Measurements from ENCODE around the gene HSPA12B. TPM values are rescaled to one million over a fixed set of nuclear protein-coding genes. Genes with fewer than 3 reads are reported as not detected.

Gene HSPA12B
- total and polyA plus RNA-seq, 9 of the 15 experiments (the other 6 are each of a cell fraction or from before 2014, with no cell fraction given): 0.03 to 0.07 TPM; not detected in 7

DNA sequence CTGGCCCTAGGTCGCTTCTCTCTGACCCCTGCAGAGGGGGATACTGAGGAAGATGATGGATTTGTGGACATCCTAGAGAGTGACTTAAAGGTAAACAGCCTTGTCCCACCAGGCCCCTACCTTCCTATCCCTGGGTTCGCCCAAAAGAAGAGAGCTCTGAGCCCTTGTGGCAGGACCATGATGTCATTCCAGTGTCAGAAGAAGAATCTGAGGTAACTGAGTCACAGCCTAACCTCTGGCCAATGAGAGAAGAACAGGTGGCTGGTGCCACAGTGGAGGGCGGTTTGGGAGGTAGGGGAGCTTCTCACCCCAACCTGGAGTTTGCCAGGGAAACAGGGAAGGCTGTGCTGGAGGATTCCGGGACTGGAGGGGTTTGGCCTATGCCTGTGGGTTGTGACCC lies 68.8 kb downstream of the HSPA12B start (continued):
- TF ChIP-seq, protein P1, sequence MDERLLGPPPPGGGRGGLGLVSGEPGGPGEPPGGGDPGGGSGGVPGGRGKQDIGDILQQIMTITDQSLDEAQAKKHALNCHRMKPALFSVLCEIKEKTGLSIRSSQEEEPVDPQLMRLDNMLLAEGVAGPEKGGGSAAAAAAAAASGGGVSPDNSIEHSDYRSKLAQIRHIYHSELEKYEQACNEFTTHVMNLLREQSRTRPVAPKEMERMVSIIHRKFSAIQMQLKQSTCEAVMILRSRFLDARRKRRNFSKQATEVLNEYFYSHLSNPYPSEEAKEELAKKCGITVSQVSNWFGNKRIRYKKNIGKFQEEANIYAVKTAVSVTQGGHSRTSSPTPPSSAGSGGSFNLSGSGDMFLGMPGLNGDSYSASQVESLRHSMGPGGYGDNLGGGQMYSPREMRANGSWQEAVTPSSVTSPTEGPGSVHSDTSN (CRISPR knock-in tag; IDR thresholded peaks at IDR 0.05; ENCODE audit: low read depth): no peak
- TF ChIP-seq, protein P1 (tag; conservative IDR thresholded peaks at IDR 0.05; ENCODE audit: low read depth): no peak

DNA sequence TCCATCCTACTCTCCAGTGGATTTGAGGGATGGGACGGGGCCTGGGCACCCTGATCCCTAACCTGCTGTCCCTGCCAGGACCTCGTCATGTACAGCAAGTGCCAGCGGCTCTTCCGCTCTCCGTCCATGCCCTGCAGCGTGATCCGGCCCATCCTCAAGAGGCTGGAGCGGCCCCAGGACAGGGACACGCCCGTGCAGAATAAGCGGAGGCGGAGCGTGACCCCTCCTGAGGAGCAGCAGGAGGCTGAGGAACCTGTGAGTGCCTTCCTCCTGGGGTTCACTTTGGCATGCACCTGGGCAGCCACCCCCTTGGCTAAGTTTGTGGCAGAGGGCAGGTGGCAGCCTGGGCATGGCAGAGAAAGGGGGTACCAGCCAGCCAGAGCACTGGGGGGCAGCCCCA lies 69.4 kb downstream of the HSPA12B start:
- H3K9me3 ChIP-seq (replicated peaks; ENCODE audit: control insufficient read depth, insufficient read depth, low read depth, low read length): no peaks in the 10 kb centered on the region
- H3K27ac ChIP-seq (ENCODE audit: extremely low read depth, low read depth, low read length): no peak overlapping the region
- WGBS (ENCODE audit: insufficient coverage, low coverage, missing lambda C conversion rate): 91% methylated on average over 6 of the region's 13 CpGs
- in situ Hi-C loops (cut with MboI): no loop called here
- H3K79me2 ChIP-seq (ENCODE audit: control insufficient read depth, insufficient read depth, low read length): peaks cover 7% of the 10 kb centered on the region; the same call in 2 of the 3 replicates
- H3K4me1 ChIP-seq (replicated peaks in 1 of 2; ENCODE audit: control insufficient read depth in 2 of 2, insufficient read depth in 2 of 2, low read length in 2 of 2): peaks cover 20 to 39% of the 10 kb centered on the region in 2 experiments; a peak in 4 of 5 replicates
- no peak for ATAC-seq
- peak overlapping the region in 1 of 2 experiments; percentile 45; a peak in 1 of 4 replicates for H3K9ac ChIP-seq (ENCODE audit: insufficient read depth in 1 of 2, low read depth in 2 of 2, low read length in 2 of 2)
- H3K36me3 ChIP-seq (ENCODE audit: control insufficient read depth, insufficient read depth, low read length): peaks cover 70% of the 10 kb centered on the region; the same call in 2 of the 3 replicates
- DNase-seq (ENCODE audit: extremely low read depth in 1 of 4, low spot score in 3 of 4): no peak
- ChIA-PET POLR2A (no interaction called here), CTCF (ENCODE audit: low intra/inter-chr PET ratio) (no interaction called here)
- H3K27me3 ChIP-seq (ENCODE audit: control insufficient read depth in 2 of 2, insufficient read depth in 2 of 2, low read length in 2 of 2): no peaks in the 10 kb centered on the region
- no peak for FAIRE-seq
- H3K4me3 ChIP-seq: no peak overlapping the region
- TF ChIP-seq RBFOX2 (IDR thresholded peaks at IDR 0.05; ENCODE audit: low read depth, low read length): 0 out of 2 replicates have a peak, but pooled peaks have one; percentile 31
- TF ChIP-seq ZNF584 (CRISPR knock-in tag; IDR thresholded peaks at IDR 0.05; ENCODE audit: low read depth): no peak
- no peak overlapping the region for H3K4me2 ChIP-seq (ENCODE audit: insufficient read depth, low read length)
- intact Hi-C loops (cut with micrococcal nuclease): no loop called here
- no peak overlapping the region for H2AFZ ChIP-seq (ENCODE audit: low read depth, low read length)
- no peaks in the 10 kb centered on the region for H4K20me1 ChIP-seq (replicated peaks; ENCODE audit: control insufficient read depth, insufficient read depth, low read length)
- H3K9me1 ChIP-seq (ENCODE audit: control insufficient read depth, insufficient read depth, low read length): no peaks in the 10 kb centered on the region
- BruUV-seq (replicated peaks): no TSS peak

Other genes starting within 250 kb of the HSPA12B start
Only the 7 nearest of the 10 such genes appear.
- not detected in 2 replicates for gene GFRA4, start 69.3 kb upstream of the HSPA12B start, total RNA-seq (2014; rRNA removed)
- gene GFRA4, start 69.3 kb upstream of the HSPA12B start, total RNA-seq (2014; rRNA removed; fragmentation: Illumina TruSeq; extraction: Trizol): not detected in 2 replicates
- gene GFRA4, start 69.3 kb upstream of the HSPA12B start, total RNA-seq (2015; rRNA removed; fragmentation: Illumina TruSeq; extraction: Trizol): not detected in 2 replicates
- not detected in 2 replicates for gene GFRA4, start 69.3 kb upstream of the HSPA12B start, total RNA-seq (2021)
- not detected in 2 replicates for gene GFRA4, start 69.3 kb upstream of the HSPA12B start, polyA plus RNA-seq (2011; rRNA removed)
- not detected in 2 replicates for gene GFRA4, start 69.3 kb upstream of the HSPA12B start, polyA plus RNA-seq (2014; fragmentation: Illumina TruSeq; extraction: Trizol)
- gene GFRA4, start 69.3 kb upstream of the HSPA12B start, polyA plus RNA-seq (2014; fragmentation: Nextera tagmentation; extraction: Ambion mirVana): not detected
- not detected in 2 replicates for gene GFRA4, start 69.3 kb upstream of the HSPA12B start, polyA plus RNA-seq (2014; rRNA removed)
- not detected in 2 replicates for gene ADAM33, start 50.7 kb upstream of the HSPA12B start, total RNA-seq (2014; rRNA removed)
- gene ADAM33, start 50.7 kb upstream of the HSPA12B start, total RNA-seq (2014; rRNA removed; fragmentation: Illumina TruSeq; extraction: Trizol): not detected in 2 replicates
- not detected in 2 replicates for gene ADAM33, start 50.7 kb upstream of the HSPA12B start, total RNA-seq (2015; rRNA removed; fragmentation: Illumina TruSeq; extraction: Trizol)
- gene ADAM33, start 50.7 kb upstream of the HSPA12B start, total RNA-seq (2021): not detected in 2 replicates
- not detected in 2 replicates for gene ADAM33, start 50.7 kb upstream of the HSPA12B start, polyA plus RNA-seq (2011; rRNA removed)
- gene ADAM33, start 50.7 kb upstream of the HSPA12B start, polyA plus RNA-seq (2014; fragmentation: Illumina TruSeq; extraction: Trizol): not detected in 2 replicates
- not detected for gene ADAM33, start 50.7 kb upstream of the HSPA12B start, polyA plus RNA-seq (2014; fragmentation: Nextera tagmentation; extraction: Ambion mirVana)
- not detected in 2 replicates for gene ADAM33, start 50.7 kb upstream of the HSPA12B start, polyA plus RNA-seq (2014; rRNA removed)
- 0.05 TPM in 1 of 2 replicates, not detected in the other for gene SIGLEC1, start 20.1 kb upstream of the HSPA12B start, total RNA-seq (2014; rRNA removed)
- gene SIGLEC1, start 20.1 kb upstream of the HSPA12B start, total RNA-seq (2014; rRNA removed; fragmentation: Illumina TruSeq; extraction: Trizol): not detected in 2 replicates
- not detected in 2 replicates for gene SIGLEC1, start 20.1 kb upstream of the HSPA12B start, total RNA-seq (2015; rRNA removed; fragmentation: Illumina TruSeq; extraction: Trizol)
- gene SIGLEC1, start 20.1 kb upstream of the HSPA12B start, total RNA-seq (2021): 0.04 and 0.07 TPM in 2 replicates
- gene SIGLEC1, start 20.1 kb upstream of the HSPA12B start, polyA plus RNA-seq (2011; rRNA removed): not detected in 2 replicates
- not detected in 2 replicates for gene SIGLEC1, start 20.1 kb upstream of the HSPA12B start, polyA plus RNA-seq (2014; fragmentation: Illumina TruSeq; extraction: Trizol)
- gene SIGLEC1, start 20.1 kb upstream of the HSPA12B start, polyA plus RNA-seq (2014; fragmentation: Nextera tagmentation; extraction: Ambion mirVana): not detected
- not detected in 2 replicates for gene SIGLEC1, start 20.1 kb upstream of the HSPA12B start, polyA plus RNA-seq (2014; rRNA removed)
- 65.7 and 101 TPM in 2 replicates for gene ADISSP, start 35.1 kb downstream of the HSPA12B start, total RNA-seq (2014; rRNA removed)
- gene ADISSP, start 35.1 kb downstream of the HSPA12B start, total RNA-seq (2014; rRNA removed; fragmentation: Illumina TruSeq; extraction: Trizol): 12.2 and 16.3 TPM in 2 replicates
- gene ADISSP, start 35.1 kb downstream of the HSPA12B start, total RNA-seq (2015; rRNA removed; fragmentation: Illumina TruSeq; extraction: Trizol): 34.5 and 35.8 TPM in 2 replicates
- 70.6 and 79.9 TPM in 2 replicates for gene ADISSP, start 35.1 kb downstream of the HSPA12B start, total RNA-seq (2021)
- 22.8 and 42.8 TPM in 2 replicates for gene ADISSP, start 35.1 kb downstream of the HSPA12B start, polyA plus RNA-seq (2011; rRNA removed)
- gene ADISSP, start 35.1 kb downstream of the HSPA12B start, polyA plus RNA-seq (2014; fragmentation: Illumina TruSeq; extraction: Trizol): 23.4 and 63.9 TPM in 2 replicates
- gene ADISSP, start 35.1 kb downstream of the HSPA12B start, polyA plus RNA-seq (2014; fragmentation: Nextera tagmentation; extraction: Ambion mirVana): 1 to 10 TPM; 1.4 to 4.9 TPM
- gene ADISSP, start 35.1 kb downstream of the HSPA12B start, polyA plus RNA-seq (2014; rRNA removed): 37.2 and 53.4 TPM in 2 replicates
- not detected in 2 replicates for gene SPEF1, start 48.8 kb downstream of the HSPA12B start, total RNA-seq (2014; rRNA removed)
- gene SPEF1, start 48.8 kb downstream of the HSPA12B start, total RNA-seq (2014; rRNA removed; fragmentation: Illumina TruSeq; extraction: Trizol): not detected in 2 replicates
- gene SPEF1, start 48.8 kb downstream of the HSPA12B start, total RNA-seq (2015; rRNA removed; fragmentation: Illumina TruSeq; extraction: Trizol): not detected in 2 replicates
- not detected in 2 replicates for gene SPEF1, start 48.8 kb downstream of the HSPA12B start, total RNA-seq (2021)
- gene SPEF1, start 48.8 kb downstream of the HSPA12B start, polyA plus RNA-seq (2011; rRNA removed): 0.04 TPM in 1 of 2 replicates, not detected in the other
- gene SPEF1, start 48.8 kb downstream of the HSPA12B start, polyA plus RNA-seq (2014; fragmentation: Illumina TruSeq; extraction: Trizol): not detected in 2 replicates
- not detected for gene SPEF1, start 48.8 kb downstream of the HSPA12B start, polyA plus RNA-seq (2014; fragmentation: Nextera tagmentation; extraction: Ambion mirVana)
- gene SPEF1, start 48.8 kb downstream of the HSPA12B start, polyA plus RNA-seq (2014; rRNA removed): not detected in 2 replicates
- 59.3 and 78.6 TPM in 2 replicates for gene CENPB, start 54.1 kb downstream of the HSPA12B start, total RNA-seq (2014; rRNA removed)
- gene CENPB, start 54.1 kb downstream of the HSPA12B start, total RNA-seq (2014; rRNA removed; fragmentation: Illumina TruSeq; extraction: Trizol): 11.4 and 15.0 TPM in 2 replicates
- gene CENPB, start 54.1 kb downstream of the HSPA12B start, total RNA-seq (2015; rRNA removed; fragmentation: Illumina TruSeq; extraction: Trizol): 36.0 and 36.5 TPM in 2 replicates
- 61.7 and 70.8 TPM in 2 replicates for gene CENPB, start 54.1 kb downstream of the HSPA12B start, total RNA-seq (2021)
- gene CENPB, start 54.1 kb downstream of the HSPA12B start, polyA plus RNA-seq (2011; rRNA removed): 12.7 and 14.7 TPM in 2 replicates
- gene CENPB, start 54.1 kb downstream of the HSPA12B start, polyA plus RNA-seq (2014; fragmentation: Illumina TruSeq; extraction: Trizol): 24.9 and 30.8 TPM in 2 replicates
- under 1 TPM; 0.17 to 0.20 TPM for gene CENPB, start 54.1 kb downstream of the HSPA12B start, polyA plus RNA-seq (2014; fragmentation: Nextera tagmentation; extraction: Ambion mirVana)
- gene CENPB, start 54.1 kb downstream of the HSPA12B start, polyA plus RNA-seq (2014; rRNA removed): 26.1 and 28.9 TPM in 2 replicates
- 11.5 and 16.1 TPM in 2 replicates for gene CDC25B, start 63.6 kb downstream of the HSPA12B start, total RNA-seq (2014; rRNA removed)
- 5.9 and 7.2 TPM in 2 replicates for gene CDC25B, start 63.6 kb downstream of the HSPA12B start, total RNA-seq (2014; rRNA removed; fragmentation: Illumina TruSeq; extraction: Trizol)
- 7.8 and 9.3 TPM in 2 replicates for gene CDC25B, start 63.6 kb downstream of the HSPA12B start, total RNA-seq (2015; rRNA removed; fragmentation: Illumina TruSeq; extraction: Trizol)
- 31.4 and 35.7 TPM in 2 replicates for gene CDC25B, start 63.6 kb downstream of the HSPA12B start, total RNA-seq (2021)
- gene CDC25B, start 63.6 kb downstream of the HSPA12B start, polyA plus RNA-seq (2011; rRNA removed): 9.5 and 25.1 TPM in 2 replicates
- 25.8 and 30.6 TPM in 2 replicates for gene CDC25B, start 63.6 kb downstream of the HSPA12B start, polyA plus RNA-seq (2014; fragmentation: Illumina TruSeq; extraction: Trizol)
- gene CDC25B, start 63.6 kb downstream of the HSPA12B start, polyA plus RNA-seq (2014; fragmentation: Nextera tagmentation; extraction: Ambion mirVana): 1 to 10 TPM; 2.3 to 3.1 TPM
- gene CDC25B, start 63.6 kb downstream of the HSPA12B start, polyA plus RNA-seq (2014; rRNA removed): 22.9 and 26.3 TPM in 2 replicates

Measured in K562 (cell line).